ENCODE results near the gene NUDCD3. TPM values are rescaled to one million over a fixed set of nuclear protein-coding genes. Genes with fewer than 3 reads are reported as not detected.

NUDCD3 gene
- total RNA-seq, 4 donors from 2014 or later: 44.9 to 92.4 (median 73.0) TPM

DNA sequence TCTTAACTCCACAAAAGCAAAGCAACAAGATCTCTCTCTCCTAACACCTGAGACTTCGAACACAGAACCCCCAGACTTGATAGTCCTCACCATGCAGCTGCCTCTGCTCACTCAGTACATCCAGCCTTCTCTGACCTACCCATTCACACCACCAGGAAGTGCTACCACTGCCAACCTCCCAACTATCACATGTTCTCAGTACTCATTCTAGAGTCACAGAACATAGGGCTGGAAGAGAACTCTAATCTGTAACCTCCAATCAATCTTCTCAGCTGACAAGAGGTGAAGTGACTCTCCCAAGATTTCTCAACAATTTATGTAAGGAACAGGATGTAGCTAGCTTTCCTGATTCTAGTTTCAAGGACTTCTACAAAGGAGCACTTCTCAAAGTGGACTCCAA lies 3.8 kb downstream of the NUDCD3 start:
- TF ChIP-seq CTCF (IDR thresholded peaks at IDR 0.05) (no peak), POLR2AphosphoS5 (IDR thresholded peaks at IDR 0.05) (no peak), POLR2A (IDR thresholded peaks at IDR 0.05; ENCODE audit: low read depth) (no peak), EP300 (IDR thresholded peaks at IDR 0.05) (no peak)
- Histone ChIP-seq H3K36me3 (peaks cover 27 to 35% (median 35%) of the 10 kb centered on the region in 4 donors), H3K4me3 (no peak overlapping the region), H3K9me3 (peaks cover 0 to 6% (median 0%) of the 10 kb centered on the region in 4 donors), H3K4me1 (peaks cover 49 to 60% (median 56%) of the 10 kb centered on the region in 4 donors), H3K27ac (replicated peaks in 1 of 4) (no peak overlapping the region), H3K27me3 (no peaks in the 10 kb centered on the region)
- intact Hi-C loops (cut with DNase I): no loop called here
- WGBS: 87% methylated on average over 1 of the region's 1 CpG
- DNase-seq (ENCODE audit: extremely low spot score): no peak

GRCh38 chr7:44486001-44486400 lies 4.5 kb downstream of the NUDCD3 start:
- H3K9me3 ChIP-seq: peaks cover 0 to 6% (median 0%) of the 10 kb centered on the region in 4 donors
- intact Hi-C loops (cut with DNase I): no loop called here
- no peak for TF ChIP-seq POLR2AphosphoS5 (IDR thresholded peaks at IDR 0.05)
- no peak for TF ChIP-seq POLR2A (IDR thresholded peaks at IDR 0.05; ENCODE audit: low read depth)
- no peak for TF ChIP-seq EP300 (IDR thresholded peaks at IDR 0.05)
- TF ChIP-seq CTCF (IDR thresholded peaks at IDR 0.05): no peak

GRCh38 chr7:44484482-44485313 lies 5.8 kb downstream of the NUDCD3 start:
- H3K27ac ChIP-seq (replicated peaks in 1 of 4): no peak overlapping the region
- peaks cover 49 to 53% (median 52%) of the 10 kb centered on the region in 4 donors for H3K4me1 ChIP-seq
- 88% methylated on average over 5 of the region's 5 CpGs for WGBS
- intact Hi-C loops (cut with DNase I): no loop called here
- H3K4me3 ChIP-seq: no peak overlapping the region
- H3K27me3 ChIP-seq: no peaks in the 10 kb centered on the region
- H3K36me3 ChIP-seq: peaks cover 38 to 54% (median 49%) of the 10 kb centered on the region in 4 donors
- DNase-seq (ENCODE audit: extremely low spot score): no peak
- peaks cover 0 to 6% (median 0%) of the 10 kb centered on the region in 4 donors for H3K9me3 ChIP-seq
- TF ChIP-seq CTCF (IDR thresholded peaks at IDR 0.05): no peak
- no peak for TF ChIP-seq POLR2AphosphoS5 (IDR thresholded peaks at IDR 0.05)
- no peak for TF ChIP-seq POLR2A (IDR thresholded peaks at IDR 0.05; ENCODE audit: low read depth)
- no peak for TF ChIP-seq EP300 (IDR thresholded peaks at IDR 0.05)

More at GRCh38 chr7:44486001-44486400, 4.5 kb downstream of the NUDCD3 start:
- no peak for DNase-seq (ENCODE audit: extremely low spot score)
- peaks cover 49 to 55% (median 54%) of the 10 kb centered on the region in 4 donors for H3K4me1 ChIP-seq
- H3K4me3 ChIP-seq: no peak overlapping the region
- H3K27ac ChIP-seq (replicated peaks in 1 of 4): no peak overlapping the region
- 82% methylated on average over 4 of the region's 4 CpGs for WGBS
- H3K36me3 ChIP-seq: peaks cover 33 to 42% (median 42%) of the 10 kb centered on the region in 4 donors
- no peaks in the 10 kb centered on the region for H3K27me3 ChIP-seq

- DNase-seq (ENCODE audit: extremely low spot score): no peak
- H3K27me3 ChIP-seq: no peaks in the 10 kb centered on the region
- intact Hi-C loops (cut with DNase I): no loop called here
- peaks cover 0 to 6% (median 0%) of the 10 kb centered on the region in 4 donors for H3K9me3 ChIP-seq
- 100% methylated on average over 2 of the region's 2 CpGs for WGBS
- no peak overlapping the region for H3K4me3 ChIP-seq
- H3K36me3 ChIP-seq: peaks cover 45 to 73% (median 67%) of the 10 kb centered on the region in 4 donors
- no peak overlapping the region for H3K27ac ChIP-seq (replicated peaks in 1 of 4)
- H3K4me1 ChIP-seq: peaks cover 32 to 35% (median 34%) of the 10 kb centered on the region in 4 donors
- TF ChIP-seq CTCF (IDR thresholded peaks at IDR 0.05): no peak
- no peak for TF ChIP-seq POLR2AphosphoS5 (IDR thresholded peaks at IDR 0.05)
- no peak for TF ChIP-seq EP300 (IDR thresholded peaks at IDR 0.05)
- TF ChIP-seq POLR2A (IDR thresholded peaks at IDR 0.05; ENCODE audit: low read depth): no peak
Observed at GRCh38 chr7:44482502-44483485, 7.7 kb downstream of the NUDCD3 start.

Measured in esophagus muscularis mucosa (tissue), 4 donors.